ENCODE results near the gene ATP10B.

- TF ChIP-seq CTCF (IDR thresholded peaks at IDR 0.05; ENCODE audit: low read length) (no peak), EZH2 (IDR thresholded peaks at IDR 0.05; ENCODE audit: borderline replicate concordance, low read length) (no peak)
Measured at GRCh38 chr5:160702934-160703333, 149.1 kb downstream of the ATP10B start.
